DMS114 treated with DMSO at 0.1 percent for 48 hours (cell line): ENCODE measurements around the gene IRX4.

Experiments
- DNase-seq: peaks from one replicate; lab custom pipeline; 2025; ENCODE audit not compliant: unreplicated experiment; lab: John Stamatoyannopoulos, UW

The IRX4 gene

GRCh38 chr5:1840741-1841521 lies 41.8 kb downstream of the IRX4 start:
- DNase-seq = no peak

GRCh38 chr5:1840071-1840547 lies 42.6 kb downstream of the IRX4 start:
- no peak for DNase-seq

- no peak for DNase-seq
Measured at GRCh38 chr5:1838013-1838412, 44.7 kb downstream of the IRX4 start.

GRCh38 chr5:1836891-1837880 lies 45.5 kb downstream of the IRX4 start:
- no peak for DNase-seq

GRCh38 chr5:1836176-1836890 lies 46.4 kb downstream of the IRX4 start:
- no peak for DNase-seq

- DNase-seq = no peak
Measured at GRCh38 chr5:1835431-1835830, 47.3 kb downstream of the IRX4 start.

GRCh38 chr5:1834721-1835429 lies 47.9 kb downstream of the IRX4 start:
- DNase-seq = no peak

GRCh38 chr5:1834022-1834551 lies 48.6 kb downstream of the IRX4 start:
- no peak for DNase-seq

GRCh38 chr5:1833264-1834021 lies 49.3 kb downstream of the IRX4 start:
- DNase-seq = no peak

GRCh38 chr5:1832511-1833250 lies 50.0 kb downstream of the IRX4 start:
- DNase-seq = no peak

GRCh38 chr5:1831677-1832313 lies 50.9 kb downstream of the IRX4 start:
- no peak for DNase-seq

GRCh38 chr5:1831257-1831656 lies 51.5 kb downstream of the IRX4 start:
- DNase-seq = no peak

GRCh38 chr5:1830571-1831228 lies 52.0 kb downstream of the IRX4 start:
- no peak for DNase-seq

GRCh38 chr5:1827886-1828397 lies 54.8 kb downstream of the IRX4 start:
- DNase-seq = no peak
